Measurements from ENCODE around the gene SLC4A1AP.
"Not testable (repeated sequence)": the region's sequence is repeated elsewhere in the genome, so short reads cannot be mapped to it uniquely, and the experiment has no call there.

Gene SLC4A1AP

DNA sequence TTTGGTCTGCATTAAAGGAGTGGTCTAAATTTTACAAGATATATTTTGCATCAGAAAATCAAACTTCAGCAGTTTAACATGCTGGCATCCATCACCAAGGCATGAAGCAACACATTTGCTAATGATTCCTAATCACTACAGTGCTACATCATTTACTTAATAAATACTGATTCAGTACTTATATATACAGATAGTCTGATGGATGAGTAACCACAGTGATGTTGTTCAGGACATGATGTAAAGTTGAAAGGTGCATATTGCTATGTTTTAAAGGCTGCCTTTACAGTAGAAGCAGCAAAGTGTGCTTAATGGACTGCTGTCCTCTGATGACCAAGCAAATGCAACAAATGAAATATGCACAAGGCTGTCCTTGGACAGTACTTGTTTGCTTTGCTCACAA is 11.3 kb upstream of the SLC4A1AP start:
- no peak for DNase-seq

DNA sequence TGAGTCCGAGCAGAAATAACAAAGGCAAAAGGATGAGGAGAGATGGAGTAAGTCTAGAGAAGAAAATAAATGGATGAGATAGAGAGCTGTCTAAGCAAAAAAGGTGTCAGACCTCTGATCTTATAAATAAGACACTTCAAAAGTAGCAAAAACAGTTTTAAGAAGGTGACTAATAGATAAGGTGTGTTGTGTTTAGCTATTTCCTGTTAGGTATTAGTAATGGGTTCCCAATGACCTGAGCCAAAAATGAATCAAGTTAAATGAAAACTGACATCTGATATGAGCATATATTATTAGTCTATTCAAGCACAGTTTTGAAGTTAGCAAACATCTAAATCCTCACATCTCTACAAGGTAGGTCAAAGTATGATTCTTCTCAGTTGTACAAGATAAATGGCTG is 10.9 kb upstream of the SLC4A1AP start:
- no peak for DNase-seq

DNA sequence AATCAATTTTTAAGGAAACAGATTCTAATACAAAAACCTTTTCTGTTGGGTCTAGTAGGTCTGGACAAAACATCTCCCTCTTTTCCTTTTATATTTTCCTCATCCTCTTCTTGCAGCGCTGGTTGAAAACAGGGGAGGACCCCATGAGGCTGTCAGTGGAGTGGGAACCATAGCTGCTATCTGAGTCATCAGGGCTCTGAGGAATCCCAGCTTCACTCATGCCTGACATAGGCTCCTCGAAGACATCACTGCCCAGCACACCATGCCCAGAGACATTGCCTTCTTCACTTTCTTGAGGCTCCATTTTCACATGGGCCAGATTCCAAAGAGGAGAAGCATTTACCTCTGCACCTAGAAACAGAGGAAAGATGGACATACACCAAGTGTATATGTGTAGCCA is 10.3 kb upstream of the SLC4A1AP start:
- no peak for DNase-seq

DNA sequence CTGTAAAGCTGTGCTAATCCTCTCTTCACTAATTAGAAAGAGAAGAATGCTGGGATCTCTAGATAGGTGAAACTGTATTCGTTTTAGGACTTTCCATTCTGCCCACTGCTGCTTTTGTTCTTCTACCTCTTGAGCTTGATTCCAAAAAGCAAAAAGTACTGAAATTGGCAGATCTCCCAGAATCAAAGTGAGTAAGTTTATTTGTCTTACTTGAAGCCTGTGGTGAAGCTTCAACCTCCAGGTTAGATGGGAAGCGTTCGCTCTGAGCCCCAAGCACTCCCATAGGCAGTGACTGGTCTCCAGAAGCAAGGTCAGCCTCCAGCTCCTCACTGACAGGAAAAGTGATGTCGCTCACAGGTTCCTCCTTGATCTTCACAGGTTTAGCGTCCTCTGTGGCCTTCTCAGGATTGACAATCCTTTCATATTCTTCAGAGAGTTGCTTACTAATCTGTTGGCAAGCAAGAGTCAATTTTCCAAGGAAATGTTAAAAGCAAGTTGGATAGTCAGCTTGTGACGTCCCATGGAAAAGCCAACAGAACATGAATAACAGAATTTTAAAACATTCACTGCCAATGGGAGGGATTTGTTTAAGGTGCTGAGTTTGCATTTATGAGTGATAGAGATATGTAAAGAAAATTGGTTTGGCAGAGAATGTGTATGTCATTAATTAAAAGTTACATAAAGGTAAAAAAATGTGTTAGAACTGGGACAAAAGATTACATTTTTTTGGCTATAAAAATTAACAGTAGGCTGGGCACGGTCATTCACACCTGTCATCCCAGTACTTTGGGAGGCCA is 8.3 kb upstream of the SLC4A1AP start:
- no peak for DNase-seq

DNA sequence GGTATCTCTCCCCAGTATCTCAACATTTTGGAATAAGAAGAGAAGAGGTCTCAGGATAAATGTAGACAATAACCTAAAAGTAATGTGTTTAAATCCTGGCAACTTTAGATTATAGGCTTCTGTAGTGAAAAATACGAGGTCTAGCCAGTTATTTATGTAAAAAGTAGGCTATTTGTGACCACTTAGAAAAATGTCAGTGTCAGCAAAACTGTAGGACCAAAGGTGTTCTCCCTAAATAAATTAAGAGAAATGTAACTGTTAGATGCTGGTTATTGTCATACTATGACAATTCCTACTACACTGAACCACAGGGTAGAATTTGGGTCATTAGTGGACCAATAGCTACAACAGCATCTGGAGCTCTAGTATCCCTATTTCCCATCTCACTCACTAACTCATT is 2.3 kb upstream of the SLC4A1AP start:
- no peak for DNase-seq

DNA sequence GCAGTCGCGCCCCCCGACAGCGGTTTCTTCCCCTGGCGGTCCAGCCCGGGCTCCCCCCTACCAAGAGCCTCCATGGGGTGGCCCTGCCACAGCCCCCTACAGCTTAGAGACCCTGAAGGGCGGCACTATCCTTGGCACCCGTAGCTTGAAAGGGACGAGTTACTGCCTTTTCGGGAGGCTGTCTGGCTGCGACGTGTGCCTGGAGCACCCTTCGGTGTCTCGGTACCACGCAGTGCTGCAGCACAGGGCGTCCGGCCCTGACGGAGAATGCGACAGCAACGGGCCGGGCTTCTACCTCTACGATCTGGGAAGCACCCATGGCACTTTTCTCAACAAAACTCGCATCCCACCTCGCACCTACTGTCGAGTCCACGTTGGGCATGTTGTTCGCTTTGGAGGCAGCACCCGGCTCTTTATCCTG is 475 bp downstream of the SLC4A1AP start:
- no peak for DNase-seq

DNA sequence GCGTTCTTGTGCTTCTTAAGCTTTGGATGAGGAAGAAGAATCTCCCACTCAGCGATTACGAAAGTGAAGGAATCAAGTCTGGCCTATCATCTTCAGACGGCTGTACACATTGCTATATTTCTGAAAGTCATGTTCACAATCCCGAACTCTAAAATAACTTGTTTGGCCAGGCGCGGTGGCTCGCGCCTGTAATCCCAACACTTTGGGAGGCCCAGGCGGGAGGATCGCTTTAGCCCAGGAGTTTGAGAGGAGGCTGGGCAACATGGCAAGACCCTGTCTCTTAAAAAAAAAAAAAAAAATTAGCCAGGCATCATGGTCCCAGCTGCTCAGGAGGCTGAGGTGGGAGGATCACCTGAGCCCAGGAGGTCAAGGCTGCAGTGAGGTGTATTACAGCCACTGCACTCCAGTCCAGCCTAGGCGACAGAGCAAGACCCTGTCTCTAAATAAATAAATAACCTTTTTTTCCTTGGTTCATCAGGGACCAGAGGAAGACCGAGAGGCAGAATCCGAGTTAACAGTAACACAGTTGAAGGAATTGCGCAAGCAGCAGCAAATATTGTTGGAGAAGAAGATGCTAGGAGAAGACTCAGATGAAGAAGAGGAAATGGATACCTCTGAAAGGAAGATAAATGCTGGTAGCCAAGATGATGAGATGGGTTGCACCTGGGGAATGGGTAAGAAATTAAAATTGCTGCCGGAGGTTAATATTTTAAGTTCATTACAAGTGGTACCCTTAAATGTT is 1.1 kb downstream of the SLC4A1AP start:
- no peak for DNase-seq

DNA sequence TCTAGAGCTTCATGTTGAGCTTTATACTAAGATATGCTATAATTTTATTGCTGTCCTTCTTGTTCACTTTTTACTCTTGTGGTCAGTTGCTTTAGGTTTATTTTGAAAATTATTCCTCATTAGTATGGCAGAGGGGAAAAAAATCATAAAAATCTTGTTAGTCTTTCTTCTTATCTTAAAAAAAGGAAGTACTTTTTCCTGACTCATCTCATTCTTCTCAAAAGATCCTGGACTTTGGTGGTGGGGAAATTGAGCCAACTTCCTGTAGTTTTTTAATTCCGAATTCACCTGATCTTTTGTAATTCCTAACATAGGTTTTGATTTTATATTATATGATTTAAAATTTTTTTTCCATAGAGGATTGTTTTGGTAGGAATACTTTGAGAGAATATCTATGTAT is 3.8 kb downstream of the SLC4A1AP start:
- DNase-seq, result no peak

DNA sequence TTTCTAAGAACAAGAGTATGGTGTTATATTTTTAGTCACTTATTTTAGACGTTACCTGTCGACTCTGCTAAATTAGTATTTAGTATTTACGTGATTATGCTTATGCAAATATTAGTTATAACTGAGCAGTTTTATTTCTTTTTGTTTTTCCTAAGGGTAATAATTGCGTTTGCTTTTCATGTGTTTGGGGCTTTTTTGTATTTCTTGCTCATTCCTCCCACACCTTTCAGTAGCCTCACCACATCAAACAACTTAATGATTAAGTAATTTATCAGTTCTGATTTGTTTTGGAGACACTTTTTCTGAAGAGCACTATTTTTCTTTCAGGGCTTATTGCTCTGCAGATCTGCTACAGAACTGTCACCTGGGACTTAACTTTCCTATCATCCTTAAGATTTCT is 7.5 kb downstream of the SLC4A1AP start:
- no peak for DNase-seq

DNA sequence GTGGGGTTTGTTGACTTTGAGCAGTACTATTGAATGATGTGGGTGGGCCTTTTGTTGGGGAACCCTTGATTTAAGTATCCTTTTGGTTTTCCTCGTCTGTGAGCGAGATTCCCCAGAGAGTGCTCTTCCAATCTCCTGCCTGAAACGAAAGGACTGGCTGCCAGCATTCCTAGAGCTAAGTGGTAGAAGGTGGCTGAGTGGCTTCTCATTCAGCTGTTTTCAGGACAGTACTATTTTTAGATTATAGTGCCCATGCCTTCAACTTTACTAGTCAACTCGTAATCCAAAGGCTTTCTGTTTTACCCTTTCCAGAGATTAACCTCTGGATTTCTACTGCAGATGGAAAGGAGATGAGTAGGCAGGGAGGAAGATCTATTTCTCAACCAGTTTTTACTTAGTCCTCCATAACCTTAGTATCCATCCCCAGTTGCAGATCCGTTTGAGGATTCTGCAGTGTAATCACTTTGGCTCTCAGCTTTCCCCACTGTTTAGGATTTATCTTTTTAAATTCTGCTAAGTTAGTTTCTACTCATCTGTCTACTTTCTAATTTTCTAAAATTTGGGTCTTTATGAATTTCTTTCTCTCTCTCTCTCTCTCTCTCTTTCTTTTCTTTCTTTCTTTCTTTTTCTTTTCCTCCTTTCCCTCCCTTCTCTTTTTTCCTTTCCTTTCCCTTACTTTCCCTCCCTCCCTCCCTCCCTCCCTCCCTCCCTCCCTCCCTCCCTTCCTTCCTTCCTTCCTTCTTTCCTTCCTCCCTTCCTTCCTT is 9.2 kb downstream of the SLC4A1AP start:
- DNase-seq, result no peak

DNA sequence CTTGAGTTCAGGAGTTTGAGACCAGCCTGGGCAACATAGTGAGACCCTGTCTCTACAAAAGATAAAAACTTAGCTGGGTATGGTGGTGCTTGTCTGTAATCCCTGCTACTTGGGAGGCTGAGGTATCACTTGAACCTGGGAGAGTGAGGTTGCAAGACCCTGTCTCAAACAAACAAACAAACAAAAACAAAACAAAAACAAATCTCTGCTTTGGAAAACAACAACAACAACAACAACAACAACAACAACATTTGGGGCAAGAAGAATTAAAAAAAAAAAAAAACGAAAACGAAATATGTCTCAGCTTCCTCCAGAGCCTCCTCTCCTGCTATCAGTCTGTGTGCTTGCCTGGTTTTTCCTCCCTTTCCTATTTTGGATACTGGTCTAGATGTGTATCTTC is 16.9 kb downstream of the SLC4A1AP start:
- no peak for DNase-seq

DNA sequence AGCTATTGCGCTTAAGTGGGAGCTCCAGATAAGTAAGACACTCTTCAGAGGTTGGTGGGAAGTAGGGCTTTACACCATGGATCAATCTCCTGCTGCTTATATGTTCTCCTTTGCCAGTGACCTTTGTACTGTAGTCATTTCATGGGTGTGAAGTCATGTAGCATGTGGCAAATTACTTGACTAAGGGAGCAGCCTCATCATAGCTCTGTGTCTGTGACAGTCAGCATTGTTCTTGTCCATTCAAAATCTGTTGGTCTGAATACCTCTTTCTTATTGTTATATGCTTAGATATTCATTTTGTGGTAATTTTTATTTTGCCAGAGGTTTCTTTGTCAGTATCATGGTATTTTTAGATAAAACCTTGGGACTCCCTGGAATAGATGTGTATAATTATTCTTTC is 18.2 kb downstream of the SLC4A1AP start:
- no peak for DNase-seq

DNA sequence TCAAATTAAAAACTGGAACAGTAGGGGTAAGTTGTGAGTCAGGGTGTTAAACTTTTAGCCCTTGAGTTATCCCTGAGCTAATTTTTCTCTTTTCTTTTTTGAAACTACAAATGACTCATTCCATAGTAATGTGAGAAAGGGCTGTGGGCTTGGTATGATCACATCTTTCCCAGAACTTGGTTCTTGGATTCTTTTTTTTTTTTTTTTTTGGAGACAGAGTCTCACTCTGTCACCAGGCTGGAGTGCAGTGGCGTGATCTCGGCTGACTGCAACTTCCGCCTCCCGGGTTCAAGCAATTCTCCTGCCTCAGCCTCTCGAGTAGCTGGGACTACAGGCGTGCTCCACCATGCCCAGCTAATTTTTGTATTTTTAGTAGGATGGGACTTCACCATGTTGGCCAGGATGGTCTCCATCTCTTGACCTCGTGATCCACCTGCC is 18.7 kb downstream of the SLC4A1AP start:
- DNase-seq, result not testable (repeated sequence)

DNA sequence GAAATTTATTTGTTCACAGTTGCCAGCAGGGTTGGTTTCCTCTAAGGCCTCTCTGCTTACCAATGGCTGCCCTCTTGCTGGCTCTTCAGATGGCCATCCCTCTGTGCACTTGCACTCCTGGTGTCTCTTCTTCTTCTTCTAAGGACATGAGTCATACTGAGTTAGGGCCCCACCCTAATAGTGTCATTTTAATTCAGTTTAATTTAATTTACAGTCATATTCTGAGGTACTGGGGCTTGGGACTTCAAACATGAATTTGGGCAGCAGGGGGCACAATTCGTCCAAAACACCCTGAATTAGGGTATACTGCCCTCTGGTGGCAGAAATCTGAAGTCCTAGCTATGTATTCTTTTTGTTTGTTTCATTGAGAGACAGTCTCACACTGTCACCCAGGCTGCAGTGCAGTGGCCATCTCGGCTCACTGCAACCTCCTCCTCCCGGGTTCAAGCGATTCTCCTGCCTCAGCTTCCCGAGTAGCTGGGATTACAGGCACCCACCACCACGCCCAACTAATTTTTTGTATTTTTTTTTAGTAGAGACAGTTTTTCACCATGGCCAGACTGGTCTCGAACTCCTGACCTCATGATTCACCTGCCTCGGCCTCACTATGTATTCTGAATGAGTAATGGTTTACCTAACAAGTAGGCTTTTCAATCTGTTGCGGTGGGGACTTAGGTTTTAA is 19.8 kb downstream of the SLC4A1AP start:
- peak; percentile 67 for DNase-seq

DNA sequence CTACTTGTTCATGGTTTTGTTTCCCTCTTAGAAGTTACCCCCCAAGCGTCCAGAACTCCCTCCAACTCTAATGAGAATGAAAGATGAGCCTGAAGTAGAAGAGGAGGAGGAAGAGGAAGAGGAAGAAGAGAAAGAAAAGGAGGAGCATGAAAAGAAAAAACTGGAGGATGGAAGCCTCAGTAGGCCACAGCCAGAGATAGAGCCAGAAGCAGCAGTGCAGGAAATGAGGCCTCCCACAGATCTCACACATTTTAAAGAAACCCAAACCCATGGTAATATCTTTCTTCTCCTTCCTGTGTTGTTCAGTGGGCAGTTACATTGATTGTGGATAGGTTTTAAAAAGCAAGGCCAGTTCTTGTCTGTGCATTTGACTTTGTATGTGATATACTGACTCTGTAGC is 21.3 kb downstream of the SLC4A1AP start:
- not testable (repeated sequence) for DNase-seq

DNA sequence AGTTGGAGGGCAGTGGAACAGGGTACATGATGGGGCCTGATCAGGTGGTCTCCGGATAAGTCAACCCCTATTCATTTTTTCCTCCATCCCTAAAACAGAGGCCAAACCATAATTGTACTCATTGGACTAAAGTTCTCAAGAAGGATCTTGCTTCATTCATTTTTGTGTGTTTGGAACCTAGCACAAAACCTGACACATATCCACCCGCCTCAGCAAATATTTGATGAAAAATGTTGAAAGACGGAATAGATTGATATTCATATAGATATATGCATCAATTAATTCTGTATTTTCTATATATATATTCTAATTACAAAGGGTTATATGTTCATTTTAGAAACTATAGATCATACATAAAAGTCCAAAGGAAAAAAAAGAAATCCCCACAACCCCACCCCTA is 21.9 kb downstream of the SLC4A1AP start:
- DNase-seq, result no peak

DNA sequence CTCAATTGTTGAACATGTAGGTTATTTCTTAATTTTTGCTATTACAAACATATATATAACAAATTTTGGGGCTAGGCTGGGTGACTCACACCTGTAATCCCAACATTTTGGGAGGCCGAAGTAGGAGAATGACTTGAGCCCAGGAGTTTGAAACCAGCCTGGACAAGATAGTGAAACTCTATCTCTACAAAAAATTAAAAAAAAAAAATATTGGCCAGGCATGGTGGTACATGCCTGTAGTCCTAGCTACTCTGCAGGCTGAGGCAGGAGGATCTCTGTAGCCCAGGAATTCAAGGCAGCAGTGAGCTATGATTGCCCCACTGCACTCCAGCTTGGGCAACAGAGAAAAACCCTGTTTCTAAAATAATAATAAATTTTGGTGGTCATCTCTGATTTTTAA is 23.5 kb downstream of the SLC4A1AP start:
- DNase-seq, result no peak

DNA sequence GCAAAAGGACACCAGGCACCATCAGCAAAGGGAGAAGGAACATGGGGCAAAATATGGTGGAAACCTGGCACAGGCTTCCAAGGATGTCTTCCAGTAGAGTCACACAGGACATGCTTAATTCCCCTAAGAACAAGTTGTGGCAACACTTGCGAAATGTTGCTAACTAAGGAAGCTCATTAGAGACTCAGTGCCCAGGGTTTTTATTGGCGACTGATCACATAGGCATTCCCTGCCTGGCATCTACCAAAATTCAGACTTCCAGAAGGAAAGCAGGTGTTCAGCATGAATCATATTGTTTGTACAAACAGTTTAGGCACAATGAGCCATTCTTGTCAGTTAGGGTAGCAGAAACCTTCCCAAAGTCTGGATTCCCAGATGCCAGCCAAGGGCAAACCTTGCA is 25.7 kb downstream of the SLC4A1AP start:
- DNase-seq, result no peak

DNA sequence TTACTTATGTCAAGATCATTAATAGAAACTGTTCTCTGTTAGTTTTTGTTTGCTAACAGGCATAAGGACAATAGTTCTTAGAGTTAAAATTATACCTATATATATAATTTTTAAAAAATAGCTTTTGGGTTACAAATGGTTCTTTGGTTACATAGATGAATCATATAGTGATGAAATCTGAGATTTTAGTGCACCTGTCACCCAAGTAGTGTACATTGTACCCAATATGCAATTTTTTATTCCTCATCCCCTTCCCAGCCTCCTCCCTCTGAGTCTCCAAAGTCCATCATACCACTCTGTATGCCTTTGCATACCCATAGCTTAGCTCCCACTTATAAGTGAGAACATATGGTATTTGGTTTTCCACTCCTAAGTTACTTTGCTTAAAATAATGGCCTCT is 26.4 kb downstream of the SLC4A1AP start:
- no peak for DNase-seq

DNA sequence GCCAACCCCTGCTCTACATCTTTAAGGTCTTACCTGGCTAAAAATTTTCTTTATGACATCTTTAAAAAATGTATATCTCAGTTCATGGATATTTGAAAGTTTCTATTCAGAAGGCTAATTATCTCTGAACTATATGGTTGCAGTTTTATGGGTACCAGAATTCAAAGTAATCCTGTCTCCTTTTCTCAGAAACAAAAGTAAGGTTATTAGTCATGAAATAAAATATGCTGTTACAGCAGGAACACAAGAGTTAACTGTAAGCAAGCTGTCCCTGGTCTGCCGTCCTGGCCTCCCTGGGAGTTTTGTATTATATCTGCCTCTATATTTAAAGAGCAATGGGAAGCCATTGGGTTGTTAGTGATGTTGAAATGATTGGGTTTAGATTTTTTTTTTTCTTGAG is 34.0 kb downstream of the SLC4A1AP start:
- no peak for DNase-seq

DNA sequence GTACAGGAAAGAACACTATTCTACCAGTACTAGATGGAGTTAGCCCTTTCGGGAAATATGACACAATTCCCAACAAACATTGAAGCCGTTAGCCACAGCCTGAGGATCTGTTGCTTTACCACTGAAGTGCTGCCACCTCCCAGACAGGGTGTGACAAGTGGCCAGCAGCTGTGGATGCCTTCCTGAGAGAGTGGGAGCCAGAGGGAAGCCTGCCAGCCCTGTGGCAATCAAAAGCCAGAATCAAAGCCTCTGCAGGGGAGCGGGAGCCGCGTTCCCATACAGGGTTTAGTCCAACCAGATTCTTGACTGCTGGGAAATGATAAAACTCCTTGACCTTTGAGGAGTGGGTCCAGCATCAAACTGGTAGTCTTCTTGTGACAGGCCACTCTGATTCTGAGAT is 38.0 kb downstream of the SLC4A1AP start:
- no peak for DNase-seq

DNA sequence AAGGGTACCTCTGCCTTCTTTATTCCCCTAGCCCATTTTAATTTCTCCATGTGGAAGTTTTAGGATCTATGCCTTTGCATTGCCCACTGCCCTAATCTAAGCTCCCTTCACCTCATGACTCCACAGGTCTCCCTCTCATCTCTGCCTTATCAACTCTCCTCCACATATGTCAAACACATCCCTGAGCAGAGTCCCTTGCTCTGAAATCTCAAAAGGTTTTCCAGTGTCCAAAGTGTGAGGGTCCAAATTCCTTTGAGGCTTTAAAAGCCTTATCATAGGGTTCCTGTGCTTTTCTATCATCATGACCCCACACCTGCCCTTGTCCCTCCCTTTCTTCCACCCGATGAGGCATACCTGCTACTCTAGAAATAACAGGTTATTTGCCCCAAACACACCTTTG is 38.6 kb downstream of the SLC4A1AP start:
- DNase-seq, result no peak

Measured in NCI-H1048 (cell line).